Kidney capillary endothelial cell (primary cell): Measurements from ENCODE around the gene AK2.
"Not testable (repeated sequence)": the region's sequence is repeated elsewhere in the genome, so short reads cannot be mapped to it uniquely, and the experiment has no call there.

ENCODE experiments used
- DNase-seq: peaks from one replicate; pipeline ENCODE4 v3.0.0-alpha.2; 2018; ENCODE audit warnings: low spot score

AK2 gene

DNA sequence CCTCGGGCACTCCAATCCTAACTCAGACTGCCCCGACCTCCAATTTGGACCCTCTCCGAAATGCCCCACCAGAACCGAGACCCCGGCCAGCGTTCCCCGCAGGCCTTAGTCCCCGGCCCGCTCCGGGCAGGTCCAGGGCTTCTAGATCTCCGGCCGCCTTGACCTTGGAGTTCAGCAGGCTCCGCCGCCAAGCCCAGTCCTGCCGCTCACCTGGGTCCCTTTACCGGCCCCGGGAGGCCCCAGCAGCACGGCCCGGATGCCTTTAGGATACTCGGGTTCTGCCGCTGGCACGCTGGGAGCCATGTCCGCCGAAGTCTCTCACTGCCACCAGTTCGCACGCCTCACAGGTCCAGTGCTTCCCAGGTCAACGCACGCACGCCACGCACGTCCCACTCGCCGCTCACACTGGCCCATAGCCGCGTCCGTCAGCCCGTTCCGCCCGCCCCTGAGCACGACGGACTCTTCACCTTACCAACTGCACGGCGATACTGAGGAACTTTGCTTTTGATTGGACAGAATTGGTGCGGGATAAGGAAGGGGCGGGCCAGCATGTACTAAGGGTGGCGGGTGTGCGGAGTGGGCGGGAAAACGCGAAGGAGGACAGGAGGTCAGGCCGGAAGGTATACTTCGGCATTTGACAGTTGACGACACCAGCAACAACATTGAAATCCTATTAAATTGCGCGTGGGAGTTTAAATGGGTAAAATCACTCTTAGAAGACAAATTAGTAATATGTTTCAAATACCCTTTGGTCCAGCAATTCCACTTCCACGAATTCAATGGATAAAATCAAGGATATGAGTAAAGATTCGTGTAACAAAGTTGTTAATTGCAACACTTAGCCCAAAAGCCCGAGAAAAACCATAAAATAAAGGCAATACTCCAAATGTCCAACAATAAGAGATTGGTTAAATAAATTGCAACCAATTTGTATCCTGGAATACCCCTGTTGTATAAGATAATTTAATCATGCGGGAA lies at the start of gene AK2:
Gene AK2, minus strand, starts transcription at position 358 of the 978 bp plus-strand sequence. Its CDS starts 55 bp downstream, at position 303.
- peak; percentile 99 for DNase-seq

DNA sequence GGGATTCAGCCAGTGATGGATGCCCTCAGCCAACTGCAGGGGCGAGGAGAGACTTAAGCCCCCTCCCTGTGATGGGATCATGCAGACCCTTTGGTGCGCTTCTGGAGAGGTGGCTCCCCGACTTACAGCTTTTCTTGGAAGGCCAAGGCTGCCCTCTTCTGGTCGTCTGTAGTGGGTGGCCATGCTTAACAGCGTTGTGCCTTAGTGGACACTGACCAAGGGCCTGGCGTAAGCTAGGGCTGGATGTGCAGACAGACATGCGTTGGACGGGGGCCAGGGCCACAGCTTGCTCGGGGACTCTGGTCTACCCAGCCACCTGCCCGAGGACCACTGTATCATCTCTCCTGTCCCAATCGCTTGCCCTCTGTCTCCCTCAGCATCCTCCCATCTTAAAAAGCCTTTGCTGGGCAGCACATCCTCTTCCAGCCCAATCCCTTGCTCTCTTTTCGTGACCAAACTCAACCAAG lies 49.7 kb upstream of the AK2 start:
- peak; percentile 62 for DNase-seq

DNA sequence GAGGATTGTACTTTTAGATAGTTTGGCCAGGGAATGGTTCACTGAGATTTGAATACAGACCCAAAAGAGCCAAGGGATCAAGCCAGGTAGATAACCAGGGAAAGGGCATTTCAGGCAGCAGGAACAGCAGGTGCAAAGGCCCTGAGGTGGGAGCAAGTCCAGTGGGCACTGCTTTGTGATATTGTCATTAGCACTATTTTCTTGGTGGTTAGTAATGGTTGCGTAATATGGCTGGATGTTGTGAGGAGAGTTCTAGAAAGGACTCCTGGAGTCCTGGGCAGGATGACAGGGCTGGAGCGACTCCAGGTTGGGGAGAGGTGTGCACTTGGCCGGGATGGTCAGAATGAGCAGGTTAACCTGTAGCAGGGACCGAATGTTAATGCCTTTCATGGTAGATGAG lies 48.6 kb upstream of the AK2 start:
- DNase-seq: no peak

DNA sequence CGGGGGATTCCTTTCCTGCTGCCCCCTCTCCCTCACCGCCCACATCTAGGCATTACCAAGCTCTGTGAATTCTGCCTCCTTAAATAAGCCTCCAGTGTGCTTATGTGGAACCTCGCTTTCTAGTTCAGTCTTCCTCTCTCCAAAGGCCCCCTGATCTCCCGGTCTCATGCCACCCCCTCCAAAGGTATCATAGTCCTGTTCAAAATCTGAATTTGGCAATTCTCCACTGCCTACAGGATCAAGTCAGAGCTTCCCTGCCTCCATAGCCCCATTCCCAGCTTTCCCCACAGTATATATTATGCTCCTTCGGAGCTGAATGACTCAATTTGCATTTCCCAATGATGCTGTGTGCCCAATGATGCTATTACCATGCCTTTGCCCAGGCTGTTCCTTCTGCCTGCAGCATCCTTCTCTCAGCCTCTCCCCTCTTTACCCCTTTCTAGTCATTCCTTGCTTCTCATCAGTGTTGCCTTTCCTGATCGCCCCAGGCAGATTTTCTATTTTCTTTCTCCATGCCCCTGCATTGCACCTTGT lies 46.0 kb upstream of the AK2 start:
- DNase-seq: no peak

DNA sequence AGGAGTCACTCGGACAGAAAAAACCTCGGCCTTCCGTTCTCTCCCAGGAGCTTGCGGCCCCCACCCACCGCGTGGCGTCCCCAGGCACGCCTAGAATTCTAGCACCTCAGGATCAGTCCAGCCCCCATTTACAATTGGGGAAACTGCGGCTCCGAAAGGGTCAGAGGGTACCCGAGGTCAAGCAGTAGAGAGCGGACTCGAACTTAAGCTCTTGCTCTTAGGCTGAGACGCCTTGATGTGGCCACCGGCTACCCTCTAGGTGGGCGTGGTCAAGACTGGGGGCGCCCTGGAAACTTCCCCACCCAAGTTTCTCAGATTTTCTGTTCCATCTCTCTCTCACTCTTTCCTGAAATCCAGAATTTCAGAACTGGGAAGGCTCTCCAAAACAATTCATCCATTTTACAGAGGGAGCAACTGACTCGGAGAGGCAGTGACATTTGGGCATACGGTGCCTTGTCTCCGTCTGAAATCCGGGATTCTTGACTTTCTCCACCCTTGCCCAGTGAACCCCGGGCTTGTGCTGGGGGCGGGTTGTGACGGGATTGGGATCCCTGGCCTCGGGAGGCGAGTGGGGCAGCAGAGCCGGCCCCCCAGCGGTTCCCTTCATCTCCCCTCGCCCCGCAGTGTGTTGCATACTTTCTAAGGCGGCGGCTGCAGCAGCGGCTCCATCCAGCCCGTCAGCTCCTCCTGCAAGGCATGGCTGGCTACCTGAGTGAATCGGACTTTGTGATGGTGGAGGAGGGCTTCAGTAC lies 45.0 kb upstream of the AK2 start:
- no peak for DNase-seq

DNA sequence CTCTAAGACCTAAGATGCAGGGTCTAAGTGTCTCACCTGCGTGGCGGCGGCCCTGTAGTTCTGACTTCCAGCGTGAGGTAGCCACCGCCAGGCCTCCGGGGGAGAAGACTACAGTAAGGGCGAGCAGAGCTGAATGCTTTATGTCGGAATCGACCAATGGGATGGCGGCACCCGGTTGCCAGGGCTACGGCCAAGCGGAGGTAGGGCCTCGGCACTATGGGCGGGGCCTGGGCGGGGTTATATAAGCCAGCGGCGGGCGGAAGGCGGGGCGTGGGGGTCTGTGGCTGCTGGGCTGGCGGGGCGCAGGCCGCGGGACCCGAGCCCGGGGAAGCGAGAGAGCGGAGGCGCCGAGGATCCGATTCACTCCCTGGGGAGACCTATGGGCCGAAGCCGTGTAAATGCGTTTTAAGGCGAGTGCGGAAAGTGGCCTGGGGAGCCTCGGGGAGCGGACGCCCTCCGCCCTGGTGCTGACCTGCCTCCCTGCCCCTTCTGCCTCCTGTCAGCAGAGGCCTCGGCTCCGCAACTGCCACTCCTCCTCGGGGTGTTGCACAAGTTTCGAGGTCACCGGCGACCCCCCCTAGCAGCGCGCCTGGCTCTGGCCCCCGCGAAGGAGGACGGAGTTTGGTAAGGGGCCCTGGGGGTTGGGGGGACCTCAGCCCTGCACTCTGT lies 44.3 kb upstream of the AK2 start, which contains the start of gene AZIN2:
Gene AZIN2, plus strand, starts transcription at position 269 of the 669 bp plus-strand sequence. CDS start 1,097 bp downstream, outside the sequence.
- peak; percentile 85 for DNase-seq

DNA sequence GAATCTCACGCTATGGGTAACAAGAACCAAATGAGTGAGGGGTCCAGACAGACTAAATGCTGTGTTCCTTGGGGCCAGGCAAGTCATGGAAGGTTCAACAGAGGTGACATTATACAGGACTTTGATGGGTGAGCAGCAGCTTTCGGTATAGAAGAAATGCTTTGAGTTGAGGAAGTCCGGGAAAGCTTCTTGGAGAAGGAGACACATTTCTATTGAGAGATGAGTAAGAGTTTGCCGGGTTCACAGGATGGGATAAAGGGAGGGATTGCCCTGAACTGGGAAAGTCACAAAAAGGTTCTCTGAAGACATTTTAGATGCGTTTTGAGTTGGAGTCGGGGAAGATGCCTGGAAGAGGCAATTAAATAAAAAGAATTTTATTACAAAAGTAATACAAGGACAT lies 43.7 kb upstream of the AK2 start:
- DNase-seq: no peak

DNA sequence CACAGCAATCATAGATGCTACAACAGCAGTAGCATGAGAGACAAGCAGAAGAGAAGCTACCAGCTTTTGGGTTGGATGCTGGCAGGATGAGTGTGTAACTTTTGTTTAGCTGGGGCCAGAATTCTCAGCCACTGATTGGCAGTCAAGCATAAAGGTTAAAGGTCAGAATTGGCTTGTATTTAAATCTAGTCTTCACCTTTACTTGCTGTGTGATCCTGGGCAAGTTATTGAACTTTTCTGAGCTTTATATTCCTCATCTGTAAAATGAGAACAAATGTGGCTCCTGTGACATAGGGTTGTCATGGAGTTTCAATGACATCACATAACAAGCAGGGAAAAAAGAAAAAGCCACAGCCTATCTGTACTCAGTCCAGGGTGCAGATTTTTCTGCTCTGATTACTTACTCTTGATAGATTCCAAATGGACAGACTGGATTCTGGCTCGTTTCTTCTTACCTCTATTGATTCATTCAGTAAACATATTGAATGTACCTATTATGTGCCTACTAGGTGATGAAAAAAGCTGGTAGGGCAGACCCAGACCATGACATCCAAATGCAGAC lies 41.4 kb upstream of the AK2 start:
- DNase-seq: no peak

DNA sequence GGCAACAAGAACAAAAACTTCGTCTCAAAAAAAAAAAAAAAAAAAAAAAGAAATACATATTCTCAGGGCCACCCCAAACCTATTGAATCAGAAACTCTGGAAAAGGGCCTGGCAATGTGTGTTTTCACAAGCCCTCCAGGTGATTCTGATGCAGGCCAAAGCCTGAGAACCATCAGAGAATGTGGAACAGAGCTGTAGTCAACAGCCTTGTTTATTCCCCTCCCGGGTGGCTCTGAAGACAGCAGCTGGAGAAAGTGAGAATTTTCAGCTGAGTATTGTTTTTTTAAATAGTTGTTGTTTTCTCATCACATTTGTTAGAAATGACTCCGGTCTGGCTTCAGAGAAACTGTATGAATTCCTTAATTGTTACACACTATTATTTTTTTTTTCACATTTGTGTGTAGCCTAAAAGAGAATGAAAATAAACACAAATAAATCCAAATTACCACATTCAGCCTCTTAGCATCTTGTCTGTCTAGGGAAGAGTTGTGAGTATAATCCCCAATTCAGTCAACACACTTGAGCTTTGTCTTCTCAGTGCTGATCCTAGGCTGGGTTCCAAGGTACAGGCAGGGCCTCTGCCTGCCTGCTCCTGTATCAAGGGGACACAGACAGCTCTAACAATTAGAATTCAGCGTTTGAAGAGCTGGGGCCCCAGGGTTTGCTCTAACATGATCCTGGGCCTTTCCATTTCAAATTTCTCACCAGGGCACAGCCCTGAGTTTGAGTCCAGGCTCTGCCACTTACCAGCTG lies 37.7 kb upstream of the AK2 start:
- DNase-seq: no peak

DNA sequence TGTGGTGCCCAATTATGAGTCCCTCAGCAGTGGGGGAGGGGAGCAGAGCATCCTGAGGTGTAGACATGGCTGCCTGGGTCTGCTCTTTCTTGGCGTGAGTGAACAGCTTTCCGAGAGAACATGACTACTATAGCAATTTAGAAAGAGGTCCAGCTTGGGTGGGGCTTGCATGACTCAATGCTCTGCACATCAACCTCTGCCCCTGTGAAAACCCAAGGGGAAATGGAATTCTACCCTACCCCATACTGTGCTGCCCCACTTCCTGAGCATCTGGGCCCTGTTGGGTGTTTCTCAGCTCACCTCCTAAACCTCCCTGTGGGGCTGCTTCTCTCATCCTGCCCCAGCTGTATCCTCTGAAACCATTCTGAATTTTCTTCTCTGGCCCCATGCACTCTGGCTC lies 36.0 kb upstream of the AK2 start:
- no peak for DNase-seq

DNA sequence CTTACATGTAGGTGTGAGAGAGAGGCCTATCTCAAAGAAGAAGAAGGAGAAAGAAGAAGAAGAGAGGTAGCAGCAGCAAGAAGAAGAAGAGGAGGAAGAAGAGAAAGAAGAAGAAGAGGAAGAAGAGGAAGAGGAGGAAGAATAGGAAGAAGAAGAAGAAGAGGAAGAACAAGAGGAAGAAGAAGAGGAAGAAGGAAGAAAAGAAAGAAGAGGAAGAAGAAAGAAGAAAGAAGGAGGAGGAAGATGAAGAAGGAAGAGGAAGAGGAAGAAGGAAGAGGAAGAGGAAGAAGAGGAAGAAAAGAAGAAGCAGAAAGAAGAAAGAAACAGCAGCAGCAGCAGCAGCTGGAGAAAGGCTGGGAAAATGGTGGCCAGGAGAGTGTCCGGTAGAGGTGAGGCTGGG lies 33.9 kb upstream of the AK2 start:
- no peak for DNase-seq

DNA sequence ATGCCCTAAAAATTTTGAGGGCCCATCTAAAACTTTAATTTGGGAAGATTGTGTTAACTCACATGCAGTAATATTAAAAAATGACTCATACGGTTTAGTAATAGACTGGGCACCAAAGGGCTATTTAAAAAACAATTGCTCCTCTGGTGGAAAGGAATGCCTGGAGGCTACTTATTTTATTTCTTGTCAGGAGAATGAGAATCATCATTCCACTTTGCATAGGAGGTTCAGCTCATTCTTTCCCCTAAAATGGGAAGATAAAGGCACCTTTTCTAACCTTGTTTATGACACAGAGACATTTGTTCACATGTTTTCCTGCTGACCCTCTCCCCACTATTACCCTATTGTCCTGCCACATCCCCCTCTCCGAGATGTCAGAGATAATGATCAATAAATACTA lies 31.4 kb upstream of the AK2 start:
- DNase-seq: not testable (repeated sequence)

DNA sequence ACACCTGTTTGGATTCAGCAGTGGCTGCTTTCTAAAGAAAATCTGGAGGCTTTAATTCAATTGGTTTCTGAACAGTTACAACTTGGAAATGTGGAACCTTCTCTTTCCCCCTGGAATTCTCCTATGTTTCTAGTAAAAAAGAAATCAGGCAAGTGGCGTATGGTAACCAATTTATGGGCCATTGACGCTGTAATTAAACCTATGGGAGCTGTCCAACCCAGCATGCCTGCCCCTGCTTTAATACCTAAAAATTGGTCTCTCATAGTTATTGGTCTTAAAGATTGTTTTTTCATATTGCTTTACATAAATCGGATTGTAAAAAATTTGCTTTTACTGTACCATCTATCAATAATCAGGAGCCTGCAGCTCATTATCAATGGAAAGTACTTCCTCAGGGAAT lies 29.8 kb upstream of the AK2 start:
- not testable (repeated sequence) for DNase-seq

DNA sequence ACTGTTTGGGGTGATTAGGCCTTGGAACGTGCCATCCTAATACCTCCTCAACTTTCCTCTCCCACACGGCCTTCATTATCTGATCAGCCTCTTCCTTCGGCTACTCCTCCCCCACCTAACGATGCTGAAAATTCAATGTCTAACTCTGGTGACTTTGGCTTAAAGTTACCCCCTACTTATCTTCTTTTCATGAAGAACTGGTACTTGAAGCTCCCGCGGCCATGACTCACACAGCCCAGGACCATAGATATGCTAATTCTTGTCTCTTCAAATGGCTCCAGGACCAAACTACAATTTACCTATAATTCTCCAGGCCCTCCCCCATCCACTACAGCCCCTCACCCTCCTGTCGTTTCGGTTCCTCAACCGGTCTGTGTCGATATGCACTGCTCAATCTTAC lies 28.6 kb upstream of the AK2 start:
- no peak for DNase-seq

DNA sequence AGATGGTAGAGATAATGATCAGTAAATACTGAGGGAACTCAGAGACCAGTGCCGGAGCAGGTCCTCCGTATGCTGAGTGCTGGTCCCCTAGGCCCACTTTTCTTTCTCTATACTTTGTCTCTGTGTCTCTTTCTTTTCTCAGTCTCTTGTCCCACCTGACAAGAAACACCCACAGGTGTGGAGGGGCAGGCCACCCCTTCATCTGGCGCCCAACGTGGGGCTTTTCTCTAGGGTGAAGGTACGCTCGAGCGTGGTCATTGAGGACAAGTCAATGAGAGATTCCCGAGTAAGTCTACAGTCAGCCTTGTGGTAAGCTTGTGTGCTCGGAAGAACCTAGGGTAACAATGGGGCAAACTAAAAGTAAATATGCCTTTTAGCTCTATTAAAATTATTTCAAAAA lies 27.6 kb upstream of the AK2 start:
- not testable (repeated sequence) for DNase-seq

DNA sequence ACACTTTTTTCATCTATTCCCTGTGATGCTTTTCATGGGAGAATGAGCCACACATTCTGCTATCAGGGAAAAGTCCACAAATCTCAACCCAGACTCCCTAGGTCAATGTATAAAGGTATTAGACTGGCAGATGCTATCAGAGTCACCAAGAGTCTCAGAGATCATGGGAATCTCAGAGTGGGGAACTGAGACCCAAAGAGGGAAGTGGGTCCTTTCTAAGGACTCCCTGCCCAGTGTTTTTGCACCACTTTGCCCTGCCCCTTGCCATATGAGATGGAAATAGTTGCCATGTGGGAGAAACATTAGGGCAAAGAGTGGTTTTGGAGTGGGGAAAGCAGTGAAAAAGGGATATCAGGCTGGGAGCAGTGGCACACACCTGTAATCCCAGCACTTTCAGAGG lies 25.2 kb upstream of the AK2 start:
- DNase-seq: no peak

DNA sequence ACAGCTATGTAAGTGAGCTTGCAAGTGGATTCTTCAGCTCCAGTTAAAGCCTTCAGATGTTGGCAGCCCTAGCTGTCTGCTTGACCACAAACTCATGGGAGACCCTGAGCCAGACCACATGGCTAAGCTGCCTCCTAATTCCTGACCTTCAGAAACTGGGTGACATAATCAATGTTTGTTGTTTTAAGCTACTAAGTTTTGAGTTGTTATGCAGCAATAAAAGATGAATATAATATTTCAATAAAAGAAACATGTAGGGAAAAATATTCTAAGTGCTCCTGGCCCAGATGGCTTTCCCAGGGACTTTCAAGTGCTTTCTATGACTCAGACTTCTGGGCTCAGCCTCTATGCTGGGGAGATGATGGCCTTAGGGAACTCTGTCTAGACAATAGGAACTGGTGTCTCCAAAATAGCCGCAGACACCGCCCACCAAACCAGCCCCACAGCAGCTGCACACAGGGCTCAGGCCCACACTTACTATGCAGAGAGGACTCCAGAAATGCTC lies 23.9 kb upstream of the AK2 start:
- DNase-seq: no peak

DNA sequence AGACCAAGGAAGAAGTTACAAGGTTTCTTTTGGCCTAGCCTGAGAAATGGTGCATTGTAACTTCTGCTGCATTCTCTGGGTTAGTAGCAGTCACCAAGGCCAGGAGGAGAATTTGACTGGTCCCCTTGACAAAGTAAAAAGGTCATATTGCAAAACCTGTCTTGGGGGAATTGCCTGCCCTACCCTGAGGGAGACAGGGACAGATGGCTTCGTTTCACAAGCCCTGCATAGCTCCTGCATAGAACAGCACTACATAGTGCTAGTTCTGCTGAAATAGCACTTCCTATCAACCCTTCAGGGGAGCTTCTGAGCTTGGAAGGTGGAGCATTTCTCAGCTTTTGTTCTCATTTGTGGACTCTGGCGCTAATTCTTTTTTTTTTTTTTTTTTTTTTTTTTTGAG lies 20.4 kb upstream of the AK2 start:
- DNase-seq: no peak

DNA sequence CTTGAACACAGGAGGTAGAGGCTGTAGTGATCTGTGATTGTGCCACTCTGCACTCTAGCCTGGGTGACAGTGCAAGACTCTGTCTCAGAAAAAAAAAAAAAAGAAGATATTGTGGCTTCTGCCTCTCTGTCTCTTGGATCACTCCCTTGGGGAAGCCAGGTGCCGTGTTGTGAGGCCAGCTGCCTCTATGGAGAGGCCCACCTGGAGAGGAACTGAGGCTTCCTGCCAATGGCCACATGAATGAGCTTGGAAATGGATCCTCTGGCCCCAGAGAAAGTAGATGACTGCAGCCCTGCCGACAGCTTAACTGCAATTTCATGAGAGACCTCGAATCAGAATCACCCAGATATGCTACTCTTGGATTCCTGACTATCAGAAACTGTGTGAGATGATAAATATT lies 19.7 kb upstream of the AK2 start:
- no peak for DNase-seq

DNA sequence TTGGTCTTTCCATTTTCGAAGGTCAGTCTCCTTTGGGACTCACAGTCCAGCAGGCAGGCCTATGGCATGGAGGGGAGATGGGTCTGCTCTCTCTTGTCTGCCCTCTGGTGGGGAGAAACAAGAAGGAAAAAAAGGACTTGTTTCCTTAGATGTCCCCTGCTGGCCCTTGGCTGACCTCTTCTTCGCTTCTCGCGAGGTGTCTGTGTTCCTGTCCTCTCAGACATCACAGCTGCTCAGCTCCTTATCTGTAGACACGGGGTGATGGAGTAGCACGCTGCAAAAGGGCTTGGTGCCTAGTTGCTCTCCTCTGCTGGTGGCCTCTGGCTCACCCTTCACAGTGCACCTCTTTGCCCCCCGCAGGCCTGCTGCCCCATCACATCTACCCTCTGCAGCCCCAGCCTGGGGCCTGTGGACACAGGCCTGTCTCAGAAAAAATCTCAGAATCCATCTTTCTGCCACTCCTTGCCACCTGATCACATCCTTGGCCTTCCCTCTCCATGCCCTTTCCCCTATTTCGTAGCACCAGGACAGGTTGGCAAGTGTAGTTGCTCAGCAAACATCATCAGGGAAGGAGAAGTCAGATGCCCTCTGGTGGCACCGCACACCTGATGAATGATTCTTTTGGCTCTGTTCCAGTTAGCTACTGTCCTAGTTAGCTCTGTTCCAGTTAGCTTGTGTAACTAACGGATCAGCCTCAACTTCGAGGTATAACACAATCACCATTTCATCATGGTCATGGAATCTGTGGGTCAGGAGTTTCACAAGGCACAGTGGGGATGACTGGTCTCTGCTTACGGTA lies 18.7 kb upstream of the AK2 start:
- peak; percentile 83 for DNase-seq
